ENCODE results near the gene PRR13. TPM values are rescaled to one million over a fixed set of nuclear protein-coding genes. Genes with fewer than 3 reads are reported as not detected.
A peak's percentile ranks its signal among the peaks of the same experiment; 100 is the strongest.
"Not testable (repeated sequence)": the region's sequence is repeated elsewhere in the genome, so short reads cannot be mapped to it uniquely, and the experiment has no call there.

The PRR13 gene
- total RNA-seq, 1 experiment from 2014 or later: 60.9 TPM

DNA sequence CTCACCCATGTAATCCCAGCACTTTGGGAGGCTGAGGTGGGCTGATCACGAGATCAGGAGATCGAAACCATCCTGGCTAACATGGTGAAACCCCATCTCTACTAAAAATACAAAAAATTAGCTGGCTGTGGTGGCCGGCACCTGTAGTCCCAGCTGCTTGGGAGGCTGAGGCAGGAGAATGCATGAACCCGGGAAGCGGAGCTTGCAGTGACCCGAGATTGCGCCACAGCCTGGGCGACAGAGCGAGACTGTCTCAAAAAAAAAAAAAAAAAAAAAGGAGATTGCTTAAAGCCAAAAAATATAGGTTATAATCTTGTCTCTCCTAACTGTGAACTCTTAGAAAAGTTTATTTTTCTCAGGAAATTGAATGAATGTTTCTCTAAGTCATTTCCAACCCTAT is 6.2 kb upstream of the PRR13 start:
- not testable (repeated sequence) for DNase-seq (ENCODE audit: low read depth)

DNA sequence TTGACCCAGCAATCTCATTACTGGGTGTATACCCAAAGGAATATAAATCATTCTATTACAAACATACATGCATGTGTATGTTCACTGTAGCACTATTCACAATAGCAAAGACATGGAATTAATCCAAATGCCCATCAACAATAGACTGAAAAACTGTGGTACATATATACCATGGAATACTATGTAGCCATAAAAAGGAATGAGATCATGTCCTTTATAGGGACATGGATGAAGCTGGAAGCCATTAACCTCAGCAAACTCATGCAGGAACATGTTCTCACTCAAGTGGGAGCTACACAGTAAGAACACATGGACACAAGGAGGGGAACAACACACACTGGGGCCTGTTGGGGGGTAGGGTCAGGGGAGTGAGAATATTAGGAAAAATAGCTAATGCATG is 2.0 kb upstream of the PRR13 start:
- DNase-seq (ENCODE audit: low read depth): not testable (repeated sequence)

DNA sequence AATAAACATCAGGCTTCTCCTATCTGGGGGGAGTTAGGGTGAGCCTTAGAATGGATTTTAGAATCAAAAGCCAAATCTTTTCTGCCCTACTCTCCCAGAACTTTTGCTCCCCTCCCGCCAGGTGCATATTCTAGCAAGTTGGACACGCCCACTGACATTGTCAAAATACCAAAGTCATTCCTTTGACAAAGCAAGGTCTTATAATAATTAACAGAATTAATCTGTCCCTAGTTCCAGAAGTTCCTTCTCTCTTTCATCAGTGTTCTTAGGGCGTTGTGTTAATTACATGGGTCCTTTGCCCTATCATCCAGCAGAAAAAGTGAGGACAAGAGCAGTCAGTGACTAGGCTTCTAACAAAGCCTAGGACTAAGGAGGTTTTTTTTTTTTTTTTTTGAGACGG is 2.4 kb downstream of the PRR13 start:
- no peak for DNase-seq (ENCODE audit: low read depth)

DNA sequence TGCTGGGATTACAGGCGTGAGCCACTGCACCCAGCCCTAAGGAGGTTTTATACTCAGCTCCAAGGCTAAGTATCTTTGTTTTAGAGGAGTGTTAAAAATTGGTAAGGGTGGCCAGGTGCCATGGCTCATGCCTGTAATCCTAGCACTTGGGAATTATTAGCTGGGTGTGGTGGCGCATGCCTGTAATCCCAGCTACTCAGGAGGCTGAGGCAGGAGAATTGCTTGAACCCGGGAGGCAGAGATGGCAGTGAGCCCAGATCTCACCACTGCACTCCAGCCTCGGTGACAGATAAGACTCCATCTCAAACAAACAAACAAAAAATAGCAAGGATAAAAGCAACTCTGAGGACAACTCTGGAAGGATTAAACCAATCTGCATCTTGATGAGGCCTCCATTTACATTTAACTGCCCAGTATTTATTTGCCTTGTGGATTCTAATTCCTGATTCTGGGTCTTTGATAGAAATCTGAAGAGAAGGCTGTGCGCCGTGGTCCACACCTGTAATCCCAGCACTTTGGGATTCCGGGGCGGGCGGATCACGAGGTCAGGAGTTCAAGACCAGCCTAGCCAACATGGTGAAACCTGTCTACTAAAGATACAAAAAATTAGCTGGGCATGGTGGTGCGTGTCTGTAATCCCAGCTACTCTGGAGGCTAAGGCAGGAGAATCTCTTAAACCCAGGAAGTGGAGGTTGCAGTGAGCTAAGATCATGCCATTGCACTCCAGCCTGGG is 3.2 kb downstream of the PRR13 start:
- DNase-seq (ENCODE audit: low read depth): not testable (repeated sequence)

DNA sequence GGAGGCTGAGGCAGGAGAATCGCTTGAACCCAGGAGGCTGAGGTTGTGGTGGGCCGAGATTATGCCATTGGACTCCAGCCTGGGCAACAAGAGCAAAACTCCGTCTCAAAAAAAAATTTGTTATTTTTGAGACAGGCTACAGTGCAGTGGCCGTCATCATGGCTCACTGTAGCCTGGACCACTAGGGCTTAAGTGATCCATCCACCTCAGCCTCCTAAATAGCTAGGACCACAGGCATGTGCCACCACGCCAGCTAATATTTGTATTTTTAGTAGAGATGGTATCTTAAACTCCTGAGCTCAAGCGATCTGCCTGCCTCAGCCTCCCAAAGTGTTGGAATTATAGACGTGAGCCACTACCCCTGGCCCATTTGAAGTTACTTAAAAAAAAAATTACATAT is 9.4 kb downstream of the PRR13 start:
- no peak for DNase-seq (ENCODE audit: low read depth)

DNA sequence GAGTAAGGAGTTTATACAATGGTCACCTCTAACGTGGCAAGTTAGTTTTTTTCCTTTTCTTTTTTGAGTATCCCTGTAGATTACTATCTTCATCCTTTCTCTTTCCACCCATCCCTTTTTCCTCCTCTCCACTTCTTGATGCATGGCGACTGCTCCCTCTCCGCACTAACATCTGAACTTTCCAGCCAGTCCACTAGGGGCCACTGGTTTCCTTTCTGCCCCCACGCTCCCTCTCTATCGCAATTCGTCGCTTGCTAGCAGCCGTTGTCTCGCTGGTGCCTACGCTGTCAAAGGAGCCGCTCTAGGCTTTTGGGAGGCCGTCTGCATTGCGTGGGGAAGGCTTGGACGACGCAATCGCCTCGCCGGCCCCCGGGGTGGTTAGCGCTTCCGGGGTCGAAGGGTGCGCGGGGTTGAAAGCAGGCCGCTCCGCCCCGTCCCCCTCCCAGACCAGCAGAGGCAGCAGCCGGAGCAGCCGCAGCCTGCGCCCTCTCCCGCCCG is 10.2 kb downstream of the PRR13 start, which contains the start of gene PCBP2:
TSS of gene PCBP2 (plus strand) at position 442 of the 498 bp plus-strand sequence. CDS start 2,699 bp downstream, outside the sequence.
- peak; percentile 100 for DNase-seq (ENCODE audit: low read depth)

DNA sequence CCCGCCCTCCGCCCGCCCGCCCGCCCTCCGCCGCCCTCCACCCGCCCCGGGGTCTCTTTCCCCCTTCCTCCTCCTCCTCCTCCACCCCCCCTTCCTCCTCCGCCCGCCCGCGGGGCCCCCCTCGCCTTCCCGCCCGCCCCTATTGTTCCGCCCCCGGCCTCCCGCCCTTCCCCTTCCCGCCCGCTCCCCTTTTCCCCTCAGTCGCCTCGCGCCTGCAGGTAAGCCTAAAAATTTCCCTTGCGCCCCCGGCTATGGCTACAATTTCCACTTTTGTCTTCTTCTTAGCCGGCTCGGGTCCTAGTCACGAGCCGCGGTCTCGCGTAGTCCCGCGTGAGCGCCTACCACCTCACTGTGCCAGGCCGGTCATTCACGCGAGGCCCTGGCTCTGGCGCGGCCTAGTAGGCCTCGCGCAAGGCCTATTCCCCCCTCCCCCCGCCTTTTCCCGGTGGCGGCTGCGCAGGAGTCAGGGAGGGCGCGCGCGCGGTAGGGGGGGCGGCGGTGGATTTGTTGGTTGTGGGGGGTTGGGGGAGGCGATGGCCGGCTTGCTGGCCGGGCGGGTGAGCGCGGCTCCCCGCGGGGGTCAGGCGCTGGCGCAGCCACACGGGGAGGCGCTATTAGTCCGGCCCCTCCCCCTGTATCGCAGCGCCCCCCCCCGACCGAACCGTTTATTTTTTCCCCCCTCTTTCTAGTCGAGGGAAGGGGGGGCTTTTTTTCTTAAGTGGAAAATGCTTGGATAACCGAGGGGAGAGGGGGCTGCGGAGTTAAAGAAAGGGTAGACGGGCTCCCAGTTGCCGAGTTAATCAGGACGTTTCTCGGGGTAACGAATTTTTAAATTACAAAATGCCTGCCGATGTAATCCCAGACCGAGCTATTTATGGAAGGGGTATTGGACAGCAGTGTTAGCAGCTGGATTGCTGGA is 10.9 kb downstream of the PRR13 start:
- DNase-seq (ENCODE audit: low read depth): peak; percentile 87

DNA sequence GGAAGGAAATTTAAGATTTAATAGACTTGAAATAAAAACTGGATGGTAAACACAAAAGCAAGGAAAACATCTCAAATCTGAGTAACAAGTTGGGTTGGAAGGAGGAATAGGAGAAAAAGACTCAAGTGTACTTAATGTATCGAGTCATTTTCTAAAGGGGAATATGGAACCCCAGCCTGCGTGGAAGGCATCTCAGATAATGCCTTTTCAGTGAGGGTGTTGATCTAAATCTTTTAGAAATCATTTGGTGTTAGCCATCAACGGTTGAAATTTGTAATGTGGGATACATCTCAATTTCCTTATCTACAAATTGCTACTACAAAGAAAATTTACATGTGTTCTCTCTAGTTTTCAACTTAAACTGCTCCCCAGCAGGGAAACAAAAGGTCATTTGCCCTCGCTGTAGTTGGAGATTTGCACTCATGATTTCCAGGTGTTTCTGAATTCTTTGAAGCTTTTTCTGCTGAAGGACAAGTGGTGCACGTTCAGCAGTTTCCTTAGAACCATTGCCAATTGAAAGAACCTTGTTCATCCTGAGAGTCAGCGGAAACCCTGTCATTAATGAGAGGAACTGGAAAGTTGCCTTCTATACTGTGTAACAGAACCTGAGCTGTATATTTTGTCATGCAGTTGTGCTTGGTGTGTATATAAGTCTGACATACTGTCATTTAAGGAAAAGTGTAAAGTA is 12.6 kb downstream of the PRR13 start:
- no peak for DNase-seq (ENCODE audit: low read depth)

DNA sequence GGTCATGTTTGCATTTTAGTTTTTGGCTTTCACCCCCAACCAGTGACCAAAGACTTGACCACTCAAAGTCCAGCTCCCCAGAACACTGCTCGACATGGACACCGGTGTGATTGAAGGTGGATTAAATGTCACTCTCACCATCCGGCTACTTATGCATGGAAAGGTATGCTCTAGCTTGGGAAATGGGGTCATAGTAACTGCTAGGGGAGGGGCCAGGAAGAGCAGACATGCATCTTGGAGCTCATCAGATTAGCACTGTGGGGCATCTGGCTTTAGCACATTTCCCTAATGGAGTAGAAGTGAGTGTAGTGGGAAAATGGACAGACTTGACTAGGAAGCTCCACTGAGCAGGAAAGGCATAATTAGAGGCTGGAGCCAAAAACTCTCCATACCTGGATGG is 13.2 kb downstream of the PRR13 start:
- DNase-seq (ENCODE audit: low read depth): no peak

DNA sequence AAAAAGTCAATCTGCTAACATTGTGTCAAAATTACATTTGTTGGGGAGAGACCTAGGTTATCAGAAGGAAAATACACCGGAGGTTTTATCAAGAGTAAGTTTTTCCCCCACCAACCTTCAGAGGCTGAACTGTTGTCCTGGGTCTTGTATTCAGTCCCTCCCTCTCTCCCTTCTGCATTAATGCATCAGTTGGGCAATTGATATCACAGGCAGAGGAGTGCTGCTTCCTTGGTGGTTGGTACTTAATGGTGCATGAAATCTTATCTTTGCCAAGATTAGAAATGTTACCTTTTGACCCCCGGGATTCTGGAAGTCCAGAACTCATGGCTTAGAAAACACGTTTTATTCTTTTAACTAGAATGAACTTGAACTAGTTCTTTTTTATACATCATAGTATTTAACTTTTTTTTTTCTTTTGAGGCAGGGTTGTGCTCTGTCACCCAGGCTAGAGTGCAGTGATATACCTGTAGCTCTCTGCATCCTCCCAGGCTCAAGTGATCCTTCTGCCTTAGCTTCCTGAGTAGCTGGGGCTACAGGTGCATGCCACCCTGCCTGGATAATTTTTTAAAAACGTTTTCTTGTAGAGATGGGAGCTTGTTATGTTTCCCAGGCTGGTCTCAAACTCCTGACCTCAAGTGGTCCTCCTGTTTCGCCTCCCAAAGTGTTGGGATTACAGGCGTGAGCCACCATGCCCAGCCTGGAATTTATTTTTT is 15.3 kb downstream of the PRR13 start:
- no peak for DNase-seq (ENCODE audit: low read depth)

DNA sequence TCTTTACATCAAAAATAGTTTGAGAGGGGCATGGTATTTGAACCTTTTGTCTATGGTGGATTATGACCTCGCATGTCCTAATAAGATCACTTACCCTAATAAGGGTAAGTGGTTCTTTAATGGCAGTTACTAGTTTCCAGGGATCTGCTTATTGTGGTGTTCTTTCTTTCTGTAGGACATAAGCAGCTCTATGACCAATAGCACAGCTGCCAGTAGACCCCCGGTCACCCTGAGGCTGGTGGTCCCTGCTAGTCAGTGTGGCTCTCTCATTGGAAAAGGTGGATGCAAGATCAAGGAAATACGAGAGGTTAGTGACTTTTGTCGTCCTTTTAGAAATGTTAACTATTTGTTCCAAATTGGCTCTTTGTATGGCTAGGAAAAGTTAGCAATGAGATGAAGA is 17.6 kb downstream of the PRR13 start:
- DNase-seq (ENCODE audit: low read depth): no peak

DNA sequence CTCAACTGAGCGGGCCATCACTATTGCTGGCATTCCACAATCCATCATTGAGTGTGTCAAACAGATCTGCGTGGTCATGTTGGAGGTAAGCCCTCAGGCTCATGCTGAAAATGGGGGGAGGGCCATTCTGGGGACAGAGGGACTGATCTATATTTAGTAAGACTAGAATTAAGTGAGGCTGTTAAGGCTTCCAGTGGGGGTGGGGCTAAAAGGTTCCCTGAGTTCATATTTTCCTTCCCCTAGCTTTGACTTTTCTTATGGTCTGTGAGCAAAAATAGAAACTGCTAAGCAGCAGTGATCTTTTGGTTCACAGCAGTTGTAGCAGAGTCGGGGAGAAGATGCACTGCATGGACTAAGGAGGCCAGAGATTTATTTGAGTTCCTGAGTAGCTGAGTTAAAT is 19.5 kb downstream of the PRR13 start:
- no peak for DNase-seq (ENCODE audit: low read depth)

DNA sequence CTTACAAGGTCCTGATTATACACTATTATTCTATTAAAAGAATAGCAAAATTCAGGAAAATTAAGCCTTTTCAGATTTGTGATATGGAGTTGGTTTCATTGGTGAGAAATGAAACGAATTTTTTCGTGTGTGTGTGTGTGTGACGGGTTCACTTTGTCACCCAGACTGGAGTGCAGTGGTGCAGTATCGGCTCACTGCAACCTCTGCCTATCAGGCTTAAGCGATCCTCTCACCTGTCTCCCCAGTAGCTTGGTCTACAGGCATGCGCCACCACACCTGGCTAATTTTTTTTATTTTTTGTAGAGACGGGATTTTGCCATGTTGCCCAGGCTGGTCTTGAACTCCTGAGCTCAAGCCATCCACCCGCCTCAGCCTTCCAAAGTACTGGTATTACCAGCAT is 20.1 kb downstream of the PRR13 start:
- no peak for DNase-seq (ENCODE audit: low read depth)

DNA sequence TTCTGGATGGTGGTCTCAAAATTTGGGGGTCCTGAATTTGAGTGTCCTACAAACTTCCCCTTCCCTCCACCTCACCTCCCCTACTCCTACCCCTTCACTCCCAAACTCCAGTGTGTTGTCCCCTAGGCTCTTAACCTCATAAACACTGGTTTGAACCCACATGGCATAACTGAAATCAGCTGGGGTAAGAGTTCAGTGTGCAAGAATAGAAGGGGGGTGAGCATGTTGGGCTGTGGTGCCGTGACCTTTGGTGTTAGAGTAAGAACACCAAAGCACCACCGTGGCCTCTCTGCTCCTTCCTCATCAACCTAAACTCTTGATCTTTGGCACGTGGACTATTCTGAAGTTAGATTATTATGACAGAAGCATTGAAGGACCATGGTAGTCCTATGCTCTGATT is 21.4 kb downstream of the PRR13 start:
- no peak for DNase-seq (ENCODE audit: low read depth)

DNA sequence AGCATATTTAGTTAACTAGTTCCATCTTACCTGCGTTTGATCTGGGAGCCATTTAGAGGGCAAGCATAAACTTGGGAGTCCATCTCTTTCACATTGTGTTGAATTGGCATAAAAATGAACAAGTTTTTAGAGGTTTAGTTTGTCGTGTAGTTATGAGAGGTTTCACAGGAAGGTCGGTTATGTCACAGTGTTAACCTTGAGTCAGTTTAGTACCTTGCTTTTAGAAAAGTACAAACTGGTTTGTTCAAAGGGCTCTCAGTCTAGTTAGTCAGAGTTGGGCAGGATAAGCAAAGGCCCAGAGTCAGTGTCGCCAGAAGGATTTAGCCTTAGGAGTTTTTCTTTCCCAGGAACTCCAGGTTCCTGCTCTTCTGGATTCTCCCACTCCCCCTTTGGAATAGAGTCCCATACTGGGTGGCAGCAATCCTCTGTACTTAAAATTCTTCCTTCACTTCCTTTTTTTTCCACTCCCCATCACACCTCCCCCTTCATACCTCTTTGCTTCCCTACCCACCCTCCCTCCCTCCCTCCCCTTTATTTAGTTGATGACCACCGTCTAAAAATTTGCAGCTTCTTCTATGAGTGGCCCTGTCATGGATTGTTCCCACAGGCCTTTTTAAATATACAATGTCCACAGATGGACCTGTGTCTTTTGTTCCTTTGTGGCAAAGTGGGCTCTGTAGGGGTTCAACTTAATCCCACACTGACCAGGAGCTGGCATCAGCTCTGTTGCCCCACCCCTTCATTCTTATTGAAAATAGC is 22.4 kb downstream of the PRR13 start:
- DNase-seq (ENCODE audit: low read depth): no peak

DNA sequence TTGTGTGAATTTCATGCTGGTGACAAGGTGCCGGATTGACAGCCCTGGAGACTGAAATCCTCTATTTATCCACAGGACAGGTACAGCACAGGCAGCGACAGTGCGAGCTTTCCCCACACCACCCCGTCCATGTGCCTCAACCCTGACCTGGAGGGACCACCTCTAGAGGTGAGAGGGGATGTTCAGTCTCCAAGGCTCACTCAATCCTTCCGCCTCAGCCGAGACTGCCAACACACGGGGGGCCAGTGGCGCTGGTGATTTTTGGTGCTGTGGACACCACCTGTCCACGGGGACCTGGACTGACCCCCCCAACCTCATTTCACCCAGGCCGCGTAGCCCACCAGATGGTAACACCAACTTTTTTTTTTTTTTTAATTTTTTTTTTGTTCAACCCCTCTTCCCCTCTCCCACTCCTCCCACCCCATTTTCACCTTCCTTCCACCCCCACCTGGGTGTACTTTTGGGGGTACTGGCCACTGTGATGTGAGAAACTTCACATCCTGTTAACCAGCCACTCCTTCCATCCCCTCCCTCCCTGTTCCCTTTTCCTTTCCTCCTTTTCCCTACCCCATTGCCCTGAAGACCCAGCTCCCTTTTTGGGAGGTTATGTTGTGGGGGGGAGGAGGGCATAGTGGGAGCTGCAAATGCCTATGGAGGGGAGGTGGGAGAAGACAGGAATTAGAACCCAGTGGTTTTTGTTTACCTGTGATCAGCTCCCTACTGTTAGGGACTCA is 23.3 kb downstream of the PRR13 start:
- no peak for DNase-seq (ENCODE audit: low read depth)

DNA sequence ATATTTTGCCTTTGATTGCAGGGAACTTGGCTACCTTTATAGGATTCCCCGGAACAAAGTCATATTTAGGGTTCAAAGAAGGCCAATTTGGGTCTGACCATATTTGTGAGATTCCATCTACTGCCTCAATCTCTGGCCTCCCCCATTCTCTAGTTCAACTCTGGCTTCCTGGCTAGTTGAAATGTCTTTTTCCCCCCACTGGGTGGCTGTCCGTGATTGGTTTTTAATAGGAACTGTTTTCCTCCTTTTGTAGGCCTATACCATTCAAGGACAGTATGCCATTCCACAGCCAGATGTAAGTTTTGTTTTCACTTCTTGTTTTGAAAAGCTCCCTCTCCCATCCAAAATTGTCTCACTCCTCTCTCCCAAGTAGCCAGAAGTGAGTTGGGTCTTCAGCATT is 24.1 kb downstream of the PRR13 start:
- DNase-seq (ENCODE audit: low read depth): no peak

DNA sequence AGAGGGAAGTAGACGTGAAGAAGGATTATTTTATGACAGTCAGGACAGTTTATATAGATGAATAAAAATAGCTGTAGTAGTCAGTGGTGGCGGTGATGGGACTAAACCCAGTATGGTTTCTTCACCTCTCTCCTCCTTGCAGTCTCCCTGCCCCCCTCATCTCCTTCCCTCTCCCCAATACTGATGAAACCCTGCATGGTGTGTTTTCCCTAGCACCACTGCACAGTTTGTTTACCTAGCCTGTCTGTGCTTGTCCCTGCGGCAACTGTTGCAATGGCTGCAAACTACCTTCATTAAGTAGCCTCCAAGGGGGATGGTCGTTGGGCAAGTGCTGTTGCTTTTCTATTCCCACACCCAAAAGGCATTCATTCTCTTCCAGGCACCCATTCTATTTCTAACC is 25.1 kb downstream of the PRR13 start:
- DNase-seq (ENCODE audit: low read depth): no peak

DNA sequence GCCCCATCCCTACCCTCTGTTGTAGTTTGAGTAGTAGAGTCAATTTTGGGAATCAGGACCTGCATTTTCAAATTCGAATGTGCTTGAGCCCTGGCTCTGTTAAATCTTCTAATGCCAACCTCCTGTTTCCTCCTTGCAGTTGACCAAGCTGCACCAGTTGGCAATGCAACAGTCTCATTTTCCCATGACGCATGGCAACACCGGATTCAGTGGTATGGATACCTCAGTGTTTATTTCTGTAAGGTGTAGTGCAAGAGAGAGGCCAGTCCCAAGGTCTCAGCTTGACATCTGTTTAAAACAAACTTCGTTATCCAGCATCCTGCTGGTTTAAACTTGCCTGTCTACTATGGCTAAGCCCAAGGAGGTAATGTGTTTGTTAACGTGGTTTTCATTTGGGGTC is 25.5 kb downstream of the PRR13 start:
- no peak for DNase-seq (ENCODE audit: low read depth)

DNA sequence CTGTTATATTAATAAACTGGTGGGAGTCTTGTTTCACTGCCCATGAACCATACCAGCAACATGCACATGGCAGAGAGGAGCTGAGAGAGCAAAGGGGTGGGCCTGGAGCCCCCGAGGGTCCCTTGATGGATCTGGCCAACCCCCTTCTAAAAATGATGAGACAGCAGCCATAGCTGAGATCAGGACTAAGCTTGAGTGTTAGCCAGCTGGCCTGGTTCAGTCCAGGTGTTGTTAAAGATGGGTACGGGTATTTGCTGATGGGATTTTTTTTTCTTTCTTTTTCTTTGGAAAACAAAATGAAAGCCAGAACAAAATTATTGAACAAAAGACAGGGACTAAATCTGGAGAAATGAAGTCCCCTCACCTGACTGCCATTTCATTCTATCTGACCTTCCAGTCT is 26.3 kb downstream of the PRR13 start:
- no peak for DNase-seq (ENCODE audit: low read depth)
